Mesendoderm (in vitro differentiated cells): ENCODE data around the gene TTLL6.

Source experiments
- DNase-seq: peaks from one replicate; pipeline ENCODE4 v3.0.0; 2013
- H2AK5ac ChIP-seq: 2 replicates; pipeline ENCODE4 v1.6.1; 2013; ENCODE audit warnings: low read length, inconsistent platforms
- H2BK120ac ChIP-seq: 2 replicates; pipeline ENCODE4 v1.6.1; 2013; ENCODE audit warnings: low read depth, mild to moderate bottlenecking, low read length, moderate library complexity, mixed read lengths
- H2BK15ac ChIP-seq: replicated peaks from 2 replicates; pipeline ENCODE4 v1.6.1; 2013; ENCODE audit warnings: low read depth, mild to moderate bottlenecking, moderate library complexity
- H2BK5ac ChIP-seq: 2 replicates; pipeline ENCODE4 v1.6.1; 2013; ENCODE audit warnings: low read length, inconsistent platforms
- H3K18ac ChIP-seq: 2 replicates; pipeline ENCODE4 v1.6.1; 2013; ENCODE audit warnings: mild to moderate bottlenecking, low read length, mixed read lengths
- H3K23ac ChIP-seq: one replicate; pipeline ENCODE4 v1.6.1; 2013; ENCODE audit warnings: low read length
- H3K27ac ChIP-seq: 2 replicates; pipeline ENCODE4 v1.5.1; 2013; ENCODE audit warnings: low read depth, mild to moderate bottlenecking, inconsistent platforms, low read length, moderate library complexity
- H3K27me3 ChIP-seq: 2 replicates; pipeline ENCODE4 v1.6.1; 2013; ENCODE audit warnings: low read length, control low read depth, mild to moderate bottlenecking, inconsistent platforms; ENCODE audit not compliant: insufficient read depth, poor library complexity
- H3K36me3 ChIP-seq: 2 replicates; pipeline ENCODE4 v1.6.1; 2013; ENCODE audit warnings: low read length, inconsistent platforms; ENCODE audit not compliant: control insufficient read depth, insufficient read depth
- H3K4ac ChIP-seq: one replicate; pipeline ENCODE4 v1.6.1; 2013; ENCODE audit warnings: low read depth, mild to moderate bottlenecking, low read length, moderate library complexity
- H3K4me1 ChIP-seq: 2 replicates; pipeline ENCODE4 v1.6.1; 2013; ENCODE audit warnings: low read depth, low read length, inconsistent platforms; ENCODE audit not compliant: control insufficient read depth
- H3K4me2 ChIP-seq: 2 replicates; pipeline ENCODE4 v1.6.1; 2013; ENCODE audit warnings: low read length
- H3K4me3 ChIP-seq: 2 replicates; pipeline ENCODE4 v1.5.1; 2013; ENCODE audit warnings: mild to moderate bottlenecking, low read length
- H3K56ac ChIP-seq: one replicate; pipeline ENCODE4 v1.6.1; 2013; ENCODE audit warnings: low read length
- H3K79me1 ChIP-seq: 2 replicates; pipeline ENCODE4 v1.6.1; 2013; ENCODE audit warnings: low read length, inconsistent platforms
- H3K79me2 ChIP-seq: 2 replicates; pipeline ENCODE4 v1.6.1; 2013; ENCODE audit warnings: mild to moderate bottlenecking, low read length; ENCODE audit not compliant: control insufficient read depth, insufficient read depth
- H3K9ac ChIP-seq: 2 replicates; pipeline ENCODE4 v1.6.1; 2013; ENCODE audit warnings: low read length, inconsistent platforms
- H4K5ac ChIP-seq: one replicate; pipeline ENCODE4 v1.6.1; 2013; ENCODE audit warnings: low read length
- H4K8ac ChIP-seq: one replicate; pipeline ENCODE4 v1.6.1; 2013; ENCODE audit warnings: low read depth, mild to moderate bottlenecking, control low read depth, low read length, moderate library complexity
- whole genome bisulfite sequencing: extraction: QIAGEN DNeasy Blood & Tissue Kit; methylation state at CpG from one replicate; pipeline ENCODE4 v1.1.7; 2013; ENCODE audit warnings: low lambda C conversion rate, missing lambda C conversion rate; ENCODE audit not compliant: insufficient coverage; ENCODE audit errors: extremely low coverage; 5-methylcytosine and 5-hydroxymethylcytosine counted together

Gene TTLL6

GRCh38 chr17:48735062-48735351 is 82.0 kb downstream of the TTLL6 start:
- Histone ChIP-seq H3K4me3 (no peak overlapping the region), H3K4ac (no peak overlapping the region), H3K56ac (no peak overlapping the region), H2AK5ac (no peak overlapping the region), H3K9ac (no peak overlapping the region), H3K79me2 (no peaks in the 10 kb centered on the region), H3K18ac (no peak overlapping the region), H3K27ac (no peak overlapping the region), H2BK15ac (no peak overlapping the region), H4K8ac (no peak overlapping the region), H3K36me3 (no peaks in the 10 kb centered on the region), H3K4me2 (no peak overlapping the region), H4K5ac (no peak overlapping the region), H3K23ac (no peak overlapping the region), H2BK120ac (no peak overlapping the region), H3K79me1 (no peaks in the 10 kb centered on the region), H3K27me3 (peaks cover 54% of the 10 kb centered on the region), H2BK5ac (no peak overlapping the region), H3K4me1 (peaks cover 2% of the 10 kb centered on the region)
- no CpG with 5 or more reads among the region's 7 CpGs for WGBS
- DNase-seq: no peak

DNA sequence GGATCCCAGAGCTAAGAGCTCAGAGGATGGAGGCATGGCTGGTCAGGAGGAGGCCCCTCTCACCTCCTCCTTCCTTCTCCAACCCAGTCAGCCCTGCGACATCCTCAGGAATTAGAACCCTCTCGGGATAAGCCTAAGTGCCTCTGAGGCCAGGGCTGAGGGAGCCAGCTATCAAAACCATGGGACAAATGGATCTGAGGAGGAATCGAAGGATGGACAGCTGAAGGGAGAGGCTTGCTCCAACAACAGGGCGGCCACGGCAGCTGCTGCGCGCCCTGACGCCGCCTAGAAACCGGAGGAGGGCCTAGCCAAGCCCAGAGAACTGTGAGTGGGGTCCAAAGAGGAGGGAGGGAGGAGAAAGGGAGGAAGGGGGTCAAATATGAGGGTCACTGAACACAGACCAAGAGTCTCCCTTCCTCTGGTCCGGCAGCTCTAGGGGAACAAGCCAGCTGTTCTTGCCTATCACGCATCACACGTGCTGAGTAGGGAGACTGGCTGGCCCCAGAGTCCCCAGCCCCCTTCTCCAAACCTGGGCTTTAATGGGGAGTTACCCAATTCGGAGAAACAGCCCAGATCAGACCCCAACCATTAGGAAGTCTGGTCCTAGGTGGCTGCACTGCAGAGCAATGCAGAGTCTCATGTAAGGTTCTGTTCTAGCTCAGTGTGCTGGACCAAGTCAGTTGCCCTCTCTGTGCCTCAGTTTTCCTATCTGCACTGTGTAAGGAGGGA is 82.5 kb downstream of the TTLL6 start:
- no peak overlapping the region for H3K4me2 ChIP-seq
- no peak overlapping the region for H4K5ac ChIP-seq
- no peak overlapping the region for H2BK120ac ChIP-seq
- no peak overlapping the region for H3K18ac ChIP-seq
- H2BK15ac ChIP-seq: no peak overlapping the region
- H2AK5ac ChIP-seq: no peak overlapping the region
- H3K9ac ChIP-seq: peak overlapping the region; percentile 1
- no CpG with 5 or more reads among the region's 14 CpGs for WGBS
- no peak overlapping the region for H3K4ac ChIP-seq
- no peak overlapping the region for H4K8ac ChIP-seq
- H3K79me2 ChIP-seq: no peaks in the 10 kb centered on the region
- no peak overlapping the region for H2BK5ac ChIP-seq
- H3K27me3 ChIP-seq: peaks cover 56% of the 10 kb centered on the region
- peaks cover 2% of the 10 kb centered on the region for H3K4me1 ChIP-seq
- H3K27ac ChIP-seq: no peak overlapping the region
- H3K56ac ChIP-seq: peak overlapping the region; percentile 35
- H3K23ac ChIP-seq: no peak overlapping the region
- no peak for DNase-seq
- H3K79me1 ChIP-seq: no peaks in the 10 kb centered on the region
- no peaks in the 10 kb centered on the region for H3K36me3 ChIP-seq
- no peak overlapping the region for H3K4me3 ChIP-seq

DNA sequence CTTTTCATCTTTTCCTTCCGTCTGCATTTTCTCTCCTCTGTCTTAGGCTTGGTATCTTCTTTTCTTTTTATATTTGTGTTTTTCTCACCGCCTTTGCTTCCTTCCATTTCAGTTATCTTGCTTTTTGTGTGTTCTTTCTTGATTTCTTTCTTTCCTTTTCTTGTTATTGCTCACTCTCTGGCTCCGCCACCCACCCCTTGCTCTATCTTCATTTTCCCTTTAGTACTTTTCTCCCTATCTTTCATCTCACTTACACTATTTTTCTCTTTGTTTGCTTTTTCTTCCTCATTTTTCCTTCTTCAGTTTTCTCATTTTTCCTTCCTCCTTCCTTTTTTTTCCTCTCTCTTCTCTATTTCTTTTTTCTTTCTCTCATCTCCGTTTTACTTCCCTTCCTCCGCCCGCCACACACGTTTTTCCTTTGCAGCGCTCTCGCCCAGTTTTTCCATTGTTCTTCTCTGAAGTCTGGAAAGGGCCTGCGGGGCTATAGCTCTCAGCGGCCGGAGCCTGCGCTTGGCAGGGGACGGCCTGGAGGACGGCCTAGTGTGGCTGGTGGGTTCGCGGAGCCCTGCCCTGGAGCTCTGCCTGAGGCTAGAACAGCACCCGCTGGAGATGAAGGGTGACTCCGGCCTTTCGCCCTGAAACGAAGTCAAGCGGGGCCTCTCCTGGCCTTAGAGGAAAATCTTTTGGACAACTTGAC is 83.2 kb downstream of the TTLL6 start:
- Histone ChIP-seq H3K4me1 (peaks cover 2% of the 10 kb centered on the region), H3K4ac (no peak overlapping the region), H3K36me3 (no peaks in the 10 kb centered on the region), H3K23ac (no peak overlapping the region), H2BK5ac (no peak overlapping the region), H3K4me2 (peak overlapping the region; percentile 42), H3K56ac (no peak overlapping the region), H2BK15ac (no peak overlapping the region), H3K9ac (peak overlapping the region; percentile 29), H4K5ac (no peak overlapping the region), H2AK5ac (no peak overlapping the region), H3K79me1 (no peaks in the 10 kb centered on the region), H3K79me2 (no peaks in the 10 kb centered on the region), H3K27me3 (peaks cover 50% of the 10 kb centered on the region), H3K27ac (no peak overlapping the region), H2BK120ac (no peak overlapping the region), H4K8ac (no peak overlapping the region), H3K18ac (no peak overlapping the region), H3K4me3 (no peak overlapping the region)
- no CpG with 5 or more reads among the region's 22 CpGs for WGBS
- no peak for DNase-seq

DNA sequence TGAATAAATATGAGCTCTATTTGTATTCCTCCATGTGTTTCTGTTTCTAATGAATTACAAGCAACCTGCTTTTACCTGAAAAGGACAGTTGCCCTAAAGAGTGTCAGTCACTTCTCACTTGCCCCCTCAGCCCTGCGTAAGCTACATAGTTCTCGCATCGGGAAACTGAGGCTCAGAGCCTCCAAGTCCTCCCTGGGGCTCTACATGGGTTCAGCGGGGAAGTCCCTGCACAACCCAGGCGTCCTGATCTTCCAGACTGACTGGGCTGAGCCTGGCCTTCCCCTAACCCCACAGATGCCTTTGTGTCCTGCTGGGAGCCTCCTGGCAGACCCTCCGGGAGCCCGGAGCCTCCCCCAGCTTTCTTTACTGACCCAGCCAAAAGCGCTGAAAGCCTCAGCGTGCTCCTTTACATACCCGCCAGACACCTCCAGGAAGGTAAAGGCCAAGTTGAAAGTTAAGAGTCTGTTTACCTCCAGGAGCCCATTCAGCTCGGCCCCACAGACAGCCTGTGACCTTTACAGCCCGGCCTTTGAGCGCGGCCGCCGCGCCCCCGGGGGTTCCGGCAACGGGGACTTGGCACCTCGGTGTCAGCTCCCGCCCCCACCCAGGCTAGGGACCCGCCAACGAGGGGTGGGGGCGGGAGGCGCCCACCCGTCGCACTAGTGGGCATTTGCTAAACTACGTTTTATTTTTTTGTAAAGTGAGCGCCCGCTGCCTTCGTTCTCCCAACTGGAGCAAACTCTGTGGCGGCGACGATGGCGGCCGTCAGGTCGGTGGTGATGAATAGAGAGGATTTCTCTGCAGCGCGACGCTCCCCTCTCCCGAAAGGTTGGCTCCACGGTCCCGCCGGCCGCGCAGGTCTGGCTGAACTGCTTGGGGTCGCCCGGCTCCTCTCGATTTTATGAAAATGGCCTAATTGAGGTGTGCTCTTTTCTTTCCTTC is 84.1 kb downstream of the TTLL6 start:
- H3K4me2 ChIP-seq: peak overlapping the region; percentile 42
- DNase-seq: peak; percentile 81
- no peak overlapping the region for H4K5ac ChIP-seq
- H4K8ac ChIP-seq: no peak overlapping the region
- H3K56ac ChIP-seq: peak overlapping the region; percentile 57
- no peak overlapping the region for H2BK120ac ChIP-seq
- WGBS: no CpG with 5 or more reads among the region's 50 CpGs
- no peak overlapping the region for H3K4me3 ChIP-seq
- no peak overlapping the region for H3K18ac ChIP-seq
- peaks cover 4% of the 10 kb centered on the region for H3K4me1 ChIP-seq
- no peak overlapping the region for H2BK5ac ChIP-seq
- H3K79me1 ChIP-seq: no peaks in the 10 kb centered on the region
- H3K27ac ChIP-seq: no peak overlapping the region
- H3K9ac ChIP-seq: peak overlapping the region; percentile 29
- no peak overlapping the region for H3K23ac ChIP-seq
- no peak overlapping the region for H2BK15ac ChIP-seq
- H3K79me2 ChIP-seq: no peaks in the 10 kb centered on the region
- peaks cover 47% of the 10 kb centered on the region for H3K27me3 ChIP-seq
- no peaks in the 10 kb centered on the region for H3K36me3 ChIP-seq
- H2AK5ac ChIP-seq: no peak overlapping the region
- no peak overlapping the region for H3K4ac ChIP-seq

DNA sequence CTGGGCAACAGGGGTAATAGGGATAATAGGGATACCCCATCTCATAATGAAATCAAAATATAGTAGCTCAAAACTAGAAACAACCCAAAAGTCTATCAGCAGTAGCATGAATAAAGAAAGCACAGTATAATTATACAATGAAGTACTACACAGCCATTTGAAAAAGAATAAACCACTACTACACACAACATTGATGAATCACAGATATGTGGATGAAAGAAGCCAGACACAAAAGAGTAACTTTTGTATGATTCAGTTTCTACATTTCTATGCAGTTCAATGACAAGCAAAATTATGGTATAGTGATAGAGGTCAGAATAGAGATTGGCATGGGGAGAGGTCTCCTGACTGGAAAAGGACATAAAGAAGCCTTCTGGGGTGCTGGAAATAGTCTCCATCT is 85.7 kb downstream of the TTLL6 start:
- H4K5ac ChIP-seq: no peak overlapping the region
- H2BK120ac ChIP-seq: no peak overlapping the region
- H3K4me1 ChIP-seq: peaks cover 4% of the 10 kb centered on the region
- no peak overlapping the region for H4K8ac ChIP-seq
- H3K79me1 ChIP-seq: no peaks in the 10 kb centered on the region
- no peak overlapping the region for H3K27ac ChIP-seq
- no peak overlapping the region for H3K56ac ChIP-seq
- H3K27me3 ChIP-seq: peaks cover 51% of the 10 kb centered on the region
- H2BK15ac ChIP-seq: no peak overlapping the region
- no peak overlapping the region for H3K23ac ChIP-seq
- no peak overlapping the region for H3K4me2 ChIP-seq
- no peak overlapping the region for H3K9ac ChIP-seq
- no peak overlapping the region for H3K4me3 ChIP-seq
- DNase-seq: no peak
- no peak overlapping the region for H2AK5ac ChIP-seq
- H3K36me3 ChIP-seq: no peaks in the 10 kb centered on the region
- H3K79me2 ChIP-seq: no peaks in the 10 kb centered on the region
- H3K18ac ChIP-seq: no peak overlapping the region
- no peak overlapping the region for H3K4ac ChIP-seq
- no peak overlapping the region for H2BK5ac ChIP-seq
